GM23338 (cell line): ENCODE data around the gene XXYLT1. TPM values are rescaled to one million over a fixed set of nuclear protein-coding genes. Genes with fewer than 3 reads are reported as not detected.

Source experiments
- ATAC-seq: fragments of 200-7000 bp; cut with Tn5 transposase; 3 replicates; pipeline ENCODE4 v1.9.1; 2020
- DNase-seq: peaks from one replicate; pipeline ENCODE4 v3.0.0-alpha.2; 2015; ENCODE audit warnings: low spot score
- H2AFZ ChIP-seq: fragments of 200-600 bp; sonication (generic); 2 replicates; pipeline ENCODE4 v1.8.0; 2016; ENCODE audit warnings: antibody characterized with exemption, mild to moderate bottlenecking, moderate library complexity
- H3F3A ChIP-seq: fragments of 200-600 bp; sonication (generic); replicated peaks from 2 replicates; pipeline ENCODE4 v1.8.0; 2017; ENCODE audit warnings: antibody characterized with exemption, mixed run types, low read depth
- H3K27ac ChIP-seq: fragments of 200-600 bp; sonication (generic); 2 replicates; pipeline ENCODE4 v1.6.1; 2016; ENCODE audit warnings: low read depth
- H3K27me3 ChIP-seq: fragments of 200-600 bp; sonication (generic); 2 replicates; pipeline ENCODE4 v1.8.0; 2016; ENCODE audit warnings: mild to moderate bottlenecking, mixed run types, moderate library complexity; ENCODE audit not compliant: insufficient read depth
- H3K36me3 ChIP-seq: fragments of 200-600 bp; sonication (generic); 2 replicates; pipeline ENCODE4 v1.8.0; 2016; ENCODE audit warnings: mild to moderate bottlenecking; ENCODE audit not compliant: insufficient read depth
- H3K4me1 ChIP-seq: fragments of 200-600 bp; sonication (generic); 2 replicates; pipeline ENCODE4 v1.8.0; 2016; ENCODE audit warnings: mild to moderate bottlenecking, moderate library complexity; ENCODE audit not compliant: insufficient read depth
- H3K4me2 ChIP-seq: fragments of 200-600 bp; sonication (generic); 2 replicates; pipeline ENCODE4 v1.7.1; 2017; ENCODE audit warnings: mixed run types
- H3K4me3 ChIP-seq: fragments of 200-600 bp; sonication (generic); 2 replicates; pipeline ENCODE4 v1.6.1; 2016; ENCODE audit warnings: mixed run types
- H3K79me2 ChIP-seq: fragments of 200-600 bp; sonication (generic); replicated peaks from 2 replicates; pipeline ENCODE4 v1.8.0; 2017; ENCODE audit warnings: mild to moderate bottlenecking; ENCODE audit not compliant: insufficient read depth
- H3K9me2 ChIP-seq: fragments of 200-600 bp; sonication (generic); 2 replicates; pipeline ENCODE4 v1.8.0; 2017; ENCODE audit not compliant: insufficient read depth
- H4K20me1 ChIP-seq: fragments of 200-600 bp; sonication (generic); replicated peaks from 2 replicates; pipeline ENCODE4 v1.8.0; 2017; ENCODE audit warnings: mild to moderate bottlenecking; ENCODE audit not compliant: insufficient read depth
- H3K27ac Mint-ChIP-seq: 2 replicates; pipeline ENCODE4 v1.8.0; 2020; ENCODE audit warnings: inconsistent platforms, mild to moderate bottlenecking, moderate library complexity, mixed read lengths
- H3K27me3 Mint-ChIP-seq: 3 replicates; pipeline ENCODE4 v1.8.0; 2022; ENCODE audit warnings: low read depth, mild to moderate bottlenecking, moderate library complexity, mixed read lengths, inconsistent platforms; ENCODE audit not compliant: insufficient read depth, poor library complexity
- H3K36me3 Mint-ChIP-seq: 3 replicates; pipeline ENCODE4 v1.8.0; 2021; ENCODE audit warnings: low read depth, mild to moderate bottlenecking, inconsistent platforms, moderate library complexity, mixed read lengths
- H3K4me1 Mint-ChIP-seq: 3 replicates; pipeline ENCODE4 v1.8.0; 2020; ENCODE audit warnings: mild to moderate bottlenecking, inconsistent platforms, mixed read lengths
- H3K4me3 Mint-ChIP-seq: 3 replicates; pipeline ENCODE4 v1.8.0; 2021; ENCODE audit warnings: moderate library complexity, mild to moderate bottlenecking, inconsistent platforms, mixed read lengths
- H3K9me3 Mint-ChIP-seq: 3 replicates; pipeline ENCODE4 v1.8.0; 2020; ENCODE audit warnings: moderate library complexity, mild to moderate bottlenecking, inconsistent platforms, mixed read lengths
- CTCF ChIP-seq, 2 experiments: fragments of 200-600 bp in 1 of 2; sonication (generic) in 1 of 2; conservative IDR thresholded peaks; 2 replicates each; pipeline versions ENCODE4 v1.5.1 to v1.6.1; 2016 to 2017; ENCODE audit warnings: antibody characterized with exemption in 2 of 2, low read depth in 2 of 2, mild to moderate bottlenecking in 2 of 2, moderate library complexity in 1 of 2
- ETS1 ChIP-seq: IDR thresholded peaks from 2 replicates; pipeline ENCODE4 v1.6.1; 2016; ENCODE audit warnings: antibody characterized with exemption
- JUNB ChIP-seq: IDR thresholded peaks from one replicate; pipeline ENCODE4 v1.6.1; 2016; ENCODE audit warnings: antibody characterized with exemption; ENCODE audit not compliant: unreplicated experiment
- NANOG ChIP-seq: IDR thresholded peaks from 2 replicates; pipeline ENCODE4 v1.6.1; 2016; ENCODE audit warnings: antibody characterized with exemption, borderline replicate concordance
- STAT1 ChIP-seq: IDR thresholded peaks from one replicate; pipeline ENCODE4 v1.6.1; 2016; ENCODE audit warnings: antibody characterized with exemption; ENCODE audit not compliant: unreplicated experiment
- ZNF114 ChIP-seq: fragments of 250-450 bp; sonication (Bioruptor Pico); IDR thresholded peaks from 2 replicates; pipeline ENCODE4 v1.5.0; 2020; ENCODE audit warnings: mild to moderate bottlenecking, moderate library complexity
- ZNF331 ChIP-seq: fragments of 250-450 bp; sonication (Bioruptor Pico); IDR thresholded peaks from 2 replicates; pipeline ENCODE4 v1.5.0; 2020; ENCODE audit warnings: low read depth, mild to moderate bottlenecking, moderate library complexity
- polyA plus RNA-seq: library from polyadenylated mRNA; unstranded; fragments of >200 nt; fragmentation: Nextera tagmentation; extraction: Ambion mirVana; gene quantifications from 2 replicates; pipeline ENCODE4 v1.2.1, GENCODE V29; 2016
- total RNA-seq: library from RNA; depleted of rRNA; stranded (reverse); fragments of >200 nt; shearing (Covaris generic); gene quantifications from 2 replicates; pipeline ENCODE4 v1.2.3, GENCODE V29; 2014

The XXYLT1 gene
- total and polyA plus RNA-seq, 2 experiments from 2014 or later: 13.5 to 34.8 TPM

- H3K9me2 ChIP-seq: no peaks in the 10 kb centered on the region
- peaks cover 4% of the 10 kb centered on the region; the same call in 2 of the 3 replicates for H3K9me3 Mint-ChIP-seq
- no peak overlapping the region for H3K27ac Mint-ChIP-seq
Measured at GRCh38 chr3:195221876-195222617, 48.9 kb downstream of the XXYLT1 start.

GRCh38 chr3:195221015-195221853, 49.7 kb downstream of the XXYLT1 start:
- DNase-seq (no peak), ATAC-seq (peak; percentile 40)
- Histone ChIP-seq H3K36me3 (no peaks in the 10 kb centered on the region), H3K4me3 (no peak overlapping the region), H3K4me2 (no peak overlapping the region), H4K20me1 (no peaks in the 10 kb centered on the region), H3F3A (0 out of 2 replicates have a peak, but pooled peaks cover 2% of the 10 kb centered on the region), H3K27ac (no peak overlapping the region), H3K4me1 (peaks cover 36% of the 10 kb centered on the region), H3K9me2 (no peaks in the 10 kb centered on the region), H3K79me2 (peaks cover 32% of the 10 kb centered on the region), H3K27me3 (no peaks in the 10 kb centered on the region), H2AFZ (no peak overlapping the region)
- Mint-ChIP-seq H3K27me3 (peaks cover 15% of the 10 kb centered on the region), H3K9me3 (peaks cover 4% of the 10 kb centered on the region; the same call in 2 of the 3 replicates), H3K36me3 (peaks cover 28% of the 10 kb centered on the region), H3K4me1 (peaks cover 44% of the 10 kb centered on the region), H3K4me3 (no peak overlapping the region), H3K27ac (peak overlapping the region; percentile 63; the same call in 1 of the 2 replicates)
- TF ChIP-seq JUNB (no peak), NANOG (no peak), ZNF331 (CRISPR knock-in tag) (no peak), CTCF (conservative IDR thresholded peaks at IDR 0.05; ENCODE audit: low read depth in 2 of 2) (no peak), STAT1 (no peak)

More at GRCh38 chr3:195221876-195222617, 48.9 kb downstream of the XXYLT1 start:
- Mint-ChIP-seq H3K27me3 (peaks cover 19% of the 10 kb centered on the region), H3K36me3 (peaks cover 36% of the 10 kb centered on the region), H3K4me1 (peaks cover 44% of the 10 kb centered on the region), H3K4me3 (no peak overlapping the region)
- Histone ChIP-seq H2AFZ (no peak overlapping the region), H3K4me3 (no peak overlapping the region), H3K4me2 (no peak overlapping the region), H3K4me1 (peaks cover 36% of the 10 kb centered on the region), H3K36me3 (no peaks in the 10 kb centered on the region), H4K20me1 (no peaks in the 10 kb centered on the region), H3K79me2 (peaks cover 32% of the 10 kb centered on the region), H3K27ac (no peak overlapping the region), H3F3A (0 out of 2 replicates have a peak, but pooled peaks cover 2% of the 10 kb centered on the region), H3K27me3 (no peaks in the 10 kb centered on the region)
- DNase-seq (no peak), ATAC-seq (no peak)
- TF ChIP-seq ZNF114: no peak
- no peak for TF ChIP-seq ETS1
